ENCODE results near the gene NHERF1.

Gene NHERF1

GRCh38 chr17:74740173-74740572 is 8.3 kb upstream of the NHERF1 start:
- H3K36me3 ChIP-seq (ENCODE audit: control insufficient read depth, insufficient read depth, low read length): no peaks in the 10 kb centered on the region
- no peaks in the 10 kb centered on the region for H3K9me3 ChIP-seq (ENCODE audit: control insufficient read depth, low read length)
- DNase-seq: no peak
- H3K27me3 ChIP-seq (replicated peaks; ENCODE audit: control insufficient read depth, insufficient read depth, low read length, poor library complexity, severe bottlenecking): no peaks in the 10 kb centered on the region
- H3K27ac ChIP-seq (ENCODE audit: insufficient read depth, low read length, poor library complexity, severe bottlenecking): peak overlapping the region; percentile 35
- no peak overlapping the region for H3K4me3 ChIP-seq (ENCODE audit: insufficient read depth, low read depth, low read length, poor library complexity, severe bottlenecking)
- H3K4me1 ChIP-seq (ENCODE audit: control insufficient read depth, insufficient read depth, low read length, poor library complexity, severe bottlenecking): peaks cover 78% of the 10 kb centered on the region

- peak overlapping the region; percentile 35 for H3K27ac ChIP-seq (ENCODE audit: insufficient read depth, low read length, poor library complexity, severe bottlenecking)
- H3K4me1 ChIP-seq (ENCODE audit: control insufficient read depth, insufficient read depth, low read length, poor library complexity, severe bottlenecking): peaks cover 80% of the 10 kb centered on the region
- no peak overlapping the region for H3K4me3 ChIP-seq (ENCODE audit: insufficient read depth, low read depth, low read length, poor library complexity, severe bottlenecking)
- H3K27me3 ChIP-seq (replicated peaks; ENCODE audit: control insufficient read depth, insufficient read depth, low read length, poor library complexity, severe bottlenecking): no peaks in the 10 kb centered on the region
- H3K36me3 ChIP-seq (ENCODE audit: control insufficient read depth, insufficient read depth, low read length): no peaks in the 10 kb centered on the region
- no peaks in the 10 kb centered on the region for H3K9me3 ChIP-seq (ENCODE audit: control insufficient read depth, low read length)
- no peak for DNase-seq
Measured at GRCh38 chr17:74740641-74741387, 7.6 kb upstream of the NHERF1 start.

DNA sequence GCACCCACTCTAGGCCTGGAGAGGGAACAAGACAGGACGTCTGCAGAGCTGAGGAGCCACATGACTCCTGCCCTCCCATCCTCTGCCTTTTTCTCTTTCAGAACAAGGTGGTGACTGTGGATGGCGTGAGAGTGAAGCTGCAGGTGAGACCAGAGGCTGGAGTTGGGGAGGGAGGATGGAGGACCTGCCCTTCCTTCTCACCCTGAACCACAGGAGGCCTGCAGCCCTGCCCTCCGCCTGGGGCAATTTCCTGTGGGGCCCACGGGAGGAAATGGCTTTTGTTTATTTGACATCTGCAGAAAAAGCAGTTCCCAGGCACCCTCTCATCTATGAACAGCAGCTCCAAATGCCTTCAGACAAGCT is 6.3 kb upstream of the NHERF1 start:
- Histone ChIP-seq H3K9me3 (ENCODE audit: control insufficient read depth, low read length) (no peaks in the 10 kb centered on the region), H3K27ac (ENCODE audit: insufficient read depth, low read length, poor library complexity, severe bottlenecking) (peak overlapping the region; percentile 28), H3K4me1 (ENCODE audit: control insufficient read depth, insufficient read depth, low read length, poor library complexity, severe bottlenecking) (peaks cover 84% of the 10 kb centered on the region), H3K27me3 (replicated peaks; ENCODE audit: control insufficient read depth, insufficient read depth, low read length, poor library complexity, severe bottlenecking) (no peaks in the 10 kb centered on the region), H3K4me3 (ENCODE audit: insufficient read depth, low read depth, low read length, poor library complexity, severe bottlenecking) (peak overlapping the region; percentile 1), H3K36me3 (ENCODE audit: control insufficient read depth, insufficient read depth, low read length) (no peaks in the 10 kb centered on the region)
- DNase-seq: no peak

DNA sequence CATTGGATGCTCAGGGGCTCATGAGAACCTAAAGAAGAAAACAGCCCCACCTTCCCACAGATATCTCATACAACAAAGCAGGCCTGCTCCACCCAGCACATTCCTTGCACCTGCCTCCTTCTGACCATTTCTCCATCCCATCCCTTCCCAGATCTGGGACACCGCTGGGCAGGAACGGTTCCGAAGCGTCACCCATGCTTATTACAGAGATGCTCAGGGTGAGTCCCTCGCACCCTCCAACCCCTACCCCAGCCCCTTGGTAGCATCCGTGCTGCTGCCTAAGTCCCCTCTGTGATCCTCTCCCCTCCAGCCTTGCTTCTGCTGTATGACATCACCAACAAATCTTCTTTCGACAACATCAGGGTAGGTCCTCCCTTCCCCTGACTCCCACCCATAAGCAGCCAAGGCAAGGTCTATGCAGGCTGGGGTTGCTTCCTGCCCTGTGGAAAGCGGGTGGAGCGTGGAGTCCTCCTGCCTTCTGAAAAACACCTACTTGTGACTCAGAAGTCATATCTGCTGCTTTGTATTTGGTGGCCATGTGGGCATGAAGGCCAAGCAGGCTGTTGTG is 5.4 kb upstream of the NHERF1 start:
- DNase-seq: no peak
- Histone ChIP-seq H3K4me3 (ENCODE audit: insufficient read depth, low read depth, low read length, poor library complexity, severe bottlenecking) (no peak overlapping the region), H3K27ac (ENCODE audit: insufficient read depth, low read length, poor library complexity, severe bottlenecking) (peak overlapping the region; percentile 47), H3K9me3 (ENCODE audit: control insufficient read depth, low read length) (no peaks in the 10 kb centered on the region), H3K4me1 (ENCODE audit: control insufficient read depth, insufficient read depth, low read length, poor library complexity, severe bottlenecking) (peaks cover 87% of the 10 kb centered on the region), H3K27me3 (replicated peaks; ENCODE audit: control insufficient read depth, insufficient read depth, low read length, poor library complexity, severe bottlenecking) (no peaks in the 10 kb centered on the region), H3K36me3 (ENCODE audit: control insufficient read depth, insufficient read depth, low read length) (no peaks in the 10 kb centered on the region)

- Histone ChIP-seq H3K9me3 (ENCODE audit: control insufficient read depth, low read length) (no peaks in the 10 kb centered on the region), H3K27me3 (replicated peaks; ENCODE audit: control insufficient read depth, insufficient read depth, low read length, poor library complexity, severe bottlenecking) (no peaks in the 10 kb centered on the region), H3K4me3 (ENCODE audit: insufficient read depth, low read depth, low read length, poor library complexity, severe bottlenecking) (no peak overlapping the region), H3K36me3 (ENCODE audit: control insufficient read depth, insufficient read depth, low read length) (no peaks in the 10 kb centered on the region), H3K4me1 (ENCODE audit: control insufficient read depth, insufficient read depth, low read length, poor library complexity, severe bottlenecking) (peaks cover 80% of the 10 kb centered on the region), H3K27ac (ENCODE audit: insufficient read depth, low read length, poor library complexity, severe bottlenecking) (peak overlapping the region; percentile 47)
- no peak for DNase-seq
Measured at GRCh38 chr17:74743755-74744154, 4.7 kb upstream of the NHERF1 start.

DNA sequence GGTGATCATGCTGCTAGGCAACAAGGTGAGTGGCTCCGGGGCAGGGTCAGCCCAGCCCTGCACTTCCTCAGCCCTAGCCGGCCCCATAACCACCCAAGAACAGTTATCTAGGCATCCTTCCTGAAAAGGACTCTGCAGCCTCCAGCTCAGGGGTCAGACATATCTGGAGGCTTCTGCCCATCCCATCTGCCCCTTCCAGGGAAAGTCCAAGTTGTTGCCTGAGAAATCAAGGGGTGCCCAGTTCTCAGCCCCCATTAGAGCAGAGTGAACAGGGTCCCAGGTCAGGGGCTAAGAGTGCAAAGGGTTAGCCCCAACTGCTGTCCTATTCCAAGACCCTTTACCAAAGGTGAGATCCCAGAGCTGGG is 4.1 kb upstream of the NHERF1 start:
- H3K4me3 ChIP-seq (ENCODE audit: insufficient read depth, low read depth, low read length, poor library complexity, severe bottlenecking): no peak overlapping the region
- H3K27ac ChIP-seq (ENCODE audit: insufficient read depth, low read length, poor library complexity, severe bottlenecking): peak overlapping the region; percentile 47
- no peaks in the 10 kb centered on the region for H3K27me3 ChIP-seq (replicated peaks; ENCODE audit: control insufficient read depth, insufficient read depth, low read length, poor library complexity, severe bottlenecking)
- H3K36me3 ChIP-seq (ENCODE audit: control insufficient read depth, insufficient read depth, low read length): no peaks in the 10 kb centered on the region
- peaks cover 74% of the 10 kb centered on the region for H3K4me1 ChIP-seq (ENCODE audit: control insufficient read depth, insufficient read depth, low read length, poor library complexity, severe bottlenecking)
- no peaks in the 10 kb centered on the region for H3K9me3 ChIP-seq (ENCODE audit: control insufficient read depth, low read length)
- no peak for DNase-seq

- Histone ChIP-seq H3K4me1 (ENCODE audit: control insufficient read depth, insufficient read depth, low read length, poor library complexity, severe bottlenecking) (peaks cover 68% of the 10 kb centered on the region), H3K27me3 (replicated peaks; ENCODE audit: control insufficient read depth, insufficient read depth, low read length, poor library complexity, severe bottlenecking) (no peaks in the 10 kb centered on the region), H3K27ac (ENCODE audit: insufficient read depth, low read length, poor library complexity, severe bottlenecking) (no peak overlapping the region), H3K9me3 (ENCODE audit: control insufficient read depth, low read length) (no peaks in the 10 kb centered on the region), H3K36me3 (ENCODE audit: control insufficient read depth, insufficient read depth, low read length) (no peaks in the 10 kb centered on the region), H3K4me3 (ENCODE audit: insufficient read depth, low read depth, low read length, poor library complexity, severe bottlenecking) (peak overlapping the region; percentile 17)
- DNase-seq: peak; percentile 73 to 83 (median 82)
Measured at GRCh38 chr17:74744714-74745547, 3.5 kb upstream of the NHERF1 start.

DNA sequence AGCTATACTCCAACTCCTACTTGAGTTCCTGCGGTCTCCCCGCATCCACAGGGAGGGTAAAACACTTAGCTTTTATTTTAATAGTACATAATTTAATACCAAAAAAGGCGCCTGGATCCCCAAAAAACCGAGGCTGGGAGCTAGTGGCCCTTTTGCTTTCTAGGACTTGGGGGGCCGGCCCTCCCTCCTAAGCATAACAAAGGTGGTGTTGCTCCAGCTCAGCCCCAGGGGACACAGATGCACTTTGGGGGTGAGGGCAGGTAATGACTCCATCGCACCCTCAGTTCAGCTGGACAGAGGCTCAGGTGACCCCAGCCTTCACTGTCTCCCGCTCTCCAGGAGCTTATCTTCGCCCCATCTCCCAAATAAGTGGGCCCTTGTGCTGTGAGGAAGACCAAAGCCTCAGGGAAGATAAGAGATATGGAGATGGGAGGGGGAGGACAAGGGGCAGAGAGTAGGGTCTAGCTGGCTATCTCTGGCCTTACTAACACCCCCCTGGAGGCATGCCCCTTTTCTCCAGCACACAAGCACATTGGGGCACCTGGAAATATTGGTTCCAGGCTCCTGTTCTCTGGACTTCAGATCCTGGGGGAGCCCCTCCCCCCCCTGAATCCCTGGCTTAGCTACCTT is 2.8 kb upstream of the NHERF1 start:
- Histone ChIP-seq H3K36me3 (ENCODE audit: control insufficient read depth, insufficient read depth, low read length) (no peaks in the 10 kb centered on the region), H3K9me3 (ENCODE audit: control insufficient read depth, low read length) (no peaks in the 10 kb centered on the region), H3K4me1 (ENCODE audit: control insufficient read depth, insufficient read depth, low read length, poor library complexity, severe bottlenecking) (peaks cover 62% of the 10 kb centered on the region), H3K27me3 (replicated peaks; ENCODE audit: control insufficient read depth, insufficient read depth, low read length, poor library complexity, severe bottlenecking) (no peaks in the 10 kb centered on the region), H3K4me3 (ENCODE audit: insufficient read depth, low read depth, low read length, poor library complexity, severe bottlenecking) (no peak overlapping the region), H3K27ac (ENCODE audit: insufficient read depth, low read length, poor library complexity, severe bottlenecking) (no peak overlapping the region)
- DNase-seq: no peak

DNA sequence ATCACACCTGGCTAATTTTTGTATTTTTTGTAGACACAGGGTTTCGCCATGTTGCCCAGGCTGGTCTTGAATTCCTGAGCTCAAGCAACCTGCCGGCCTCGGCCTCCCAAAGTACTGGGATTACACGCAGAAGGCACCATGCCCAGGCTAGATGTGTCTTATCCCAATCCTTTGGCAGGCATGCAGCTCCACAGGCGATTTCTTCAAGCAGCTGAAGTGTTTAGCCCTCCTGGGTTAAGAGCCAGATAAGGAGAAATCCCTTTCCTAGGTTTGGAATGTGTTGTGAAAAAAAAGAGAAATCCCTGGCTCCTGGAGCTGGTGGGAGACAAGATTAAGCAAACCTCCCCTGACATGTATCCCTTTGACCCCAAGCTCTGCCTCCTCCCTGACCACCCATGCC is 2.1 kb upstream of the NHERF1 start:
- peak overlapping the region; percentile 51 for H3K27ac ChIP-seq (ENCODE audit: insufficient read depth, low read length, poor library complexity, severe bottlenecking)
- peaks cover 62% of the 10 kb centered on the region for H3K4me1 ChIP-seq (ENCODE audit: control insufficient read depth, insufficient read depth, low read length, poor library complexity, severe bottlenecking)
- no peaks in the 10 kb centered on the region for H3K36me3 ChIP-seq (ENCODE audit: control insufficient read depth, insufficient read depth, low read length)
- no peak overlapping the region for H3K4me3 ChIP-seq (ENCODE audit: insufficient read depth, low read depth, low read length, poor library complexity, severe bottlenecking)
- H3K27me3 ChIP-seq (replicated peaks; ENCODE audit: control insufficient read depth, insufficient read depth, low read length, poor library complexity, severe bottlenecking): no peaks in the 10 kb centered on the region
- no peaks in the 10 kb centered on the region for H3K9me3 ChIP-seq (ENCODE audit: control insufficient read depth, low read length)
- DNase-seq: no peak
